SK-N-SH (cell line): ENCODE data around the gene NEK6.

Experiments used
- CHD2 ChIP-seq: fragments of 150-350 bp; IDR thresholded peaks from 2 replicates; pipeline ENCODE4 v1.6.1; 2018; ENCODE audit warnings: low read length; ENCODE audit not compliant: partially characterized antibody
- EP300 ChIP-seq, 2 experiments: IDR thresholded peaks; 2 replicates each; pipeline versions ENCODE4 v1.4.0 to v1.6.1; 2012; ENCODE audit warnings: borderline replicate concordance in 1 of 2, low read depth in 1 of 2, low read length in 1 of 2
- EZH2phosphoT487 ChIP-seq: fragments of 200-600 bp; sonication (generic); IDR thresholded peaks from 2 replicates; pipeline ENCODE4 v1.6.1; 2017; ENCODE audit warnings: low read depth, mixed run types, mild to moderate bottlenecking, antibody characterized with exemption, moderate library complexity, borderline replicate concordance
- GABPA ChIP-seq: IDR thresholded peaks from 2 replicates; pipeline ENCODE4 v1.4.0; 2012; ENCODE audit warnings: low read depth, mild to moderate bottlenecking
- GATA2 ChIP-seq: sonication (generic); formaldehyde crosslinking; IDR thresholded peaks from 2 replicates; pipeline ENCODE4 v1.5.0; 2020; ENCODE audit warnings: mild to moderate bottlenecking, missing genetic modification reagents
- NFIC ChIP-seq: IDR thresholded peaks from 2 replicates; pipeline ENCODE4 v1.4.0; 2012; ENCODE audit warnings: borderline replicate concordance
- POLR2AphosphoS5 ChIP-seq: IDR thresholded peaks from 2 replicates; pipeline ENCODE4 v1.6.1; 2012; ENCODE audit warnings: low read depth, low read length
- YY1 ChIP-seq: IDR thresholded peaks from 2 replicates; pipeline ENCODE4 v1.4.0; 2012; ENCODE audit warnings: low read depth, mild to moderate bottlenecking
- TF ChIP-seq, protein P1 (sequence below): IDR thresholded peaks from 2 replicates; pipeline ENCODE4 v1.4.0; 2012; ENCODE audit warnings: low read depth
- TF ChIP-seq, protein P2 (sequence below): fragments of 200-600 bp; sonication (generic); IDR thresholded peaks from 2 replicates; pipeline ENCODE4 v1.6.1; 2017; ENCODE audit warnings: antibody characterized with exemption, mild to moderate bottlenecking, moderate library complexity
- TF ChIP-seq, protein P3 (sequence below): IDR thresholded peaks from 2 replicates; pipeline ENCODE4 v1.6.1; 2012; ENCODE audit warnings: mild to moderate bottlenecking, low read depth, low read length, moderate library complexity
- TF ChIP-seq, protein P4 (sequence below): IDR thresholded peaks from 2 replicates; pipeline ENCODE4; 2012

DNA sequence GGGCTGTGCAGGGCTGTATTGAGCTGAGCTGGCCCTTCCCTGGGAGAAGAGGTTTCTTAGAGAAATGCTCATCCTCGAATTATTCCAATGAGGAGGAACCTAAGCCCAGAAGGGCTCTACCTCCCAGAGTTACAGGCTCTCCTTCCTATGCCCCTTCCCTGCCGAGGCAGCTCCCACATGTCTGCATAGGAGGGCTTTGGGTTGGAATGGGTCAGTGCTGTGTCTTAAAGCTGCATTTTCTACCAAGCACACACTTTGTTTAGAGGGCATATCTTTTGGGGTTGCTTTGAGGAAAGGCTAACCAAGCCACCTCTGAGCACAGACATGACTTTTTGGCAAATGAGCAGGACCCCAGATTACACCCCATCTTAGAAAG, 9.1 kb downstream of the NEK6 start:
- TF ChIP-seq GABPA (no peak), EP300 (IDR thresholded peaks at IDR 0.05; ENCODE audit: borderline replicate concordance in 1 of 2, low read depth in 1 of 2, low read length in 1 of 2) (no peak), NFIC (no peak), GATA2 (CRISPR knock-in tag) (no peak), EZH2phosphoT487 (no peak), POLR2AphosphoS5 (no peak), CHD2 (no peak), YY1 (no peak)
- TF ChIP-seq, protein P1, sequence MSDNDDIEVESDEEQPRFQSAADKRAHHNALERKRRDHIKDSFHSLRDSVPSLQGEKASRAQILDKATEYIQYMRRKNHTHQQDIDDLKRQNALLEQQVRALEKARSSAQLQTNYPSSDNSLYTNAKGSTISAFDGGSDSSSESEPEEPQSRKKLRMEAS = no peak
- TF ChIP-seq, protein P2, sequence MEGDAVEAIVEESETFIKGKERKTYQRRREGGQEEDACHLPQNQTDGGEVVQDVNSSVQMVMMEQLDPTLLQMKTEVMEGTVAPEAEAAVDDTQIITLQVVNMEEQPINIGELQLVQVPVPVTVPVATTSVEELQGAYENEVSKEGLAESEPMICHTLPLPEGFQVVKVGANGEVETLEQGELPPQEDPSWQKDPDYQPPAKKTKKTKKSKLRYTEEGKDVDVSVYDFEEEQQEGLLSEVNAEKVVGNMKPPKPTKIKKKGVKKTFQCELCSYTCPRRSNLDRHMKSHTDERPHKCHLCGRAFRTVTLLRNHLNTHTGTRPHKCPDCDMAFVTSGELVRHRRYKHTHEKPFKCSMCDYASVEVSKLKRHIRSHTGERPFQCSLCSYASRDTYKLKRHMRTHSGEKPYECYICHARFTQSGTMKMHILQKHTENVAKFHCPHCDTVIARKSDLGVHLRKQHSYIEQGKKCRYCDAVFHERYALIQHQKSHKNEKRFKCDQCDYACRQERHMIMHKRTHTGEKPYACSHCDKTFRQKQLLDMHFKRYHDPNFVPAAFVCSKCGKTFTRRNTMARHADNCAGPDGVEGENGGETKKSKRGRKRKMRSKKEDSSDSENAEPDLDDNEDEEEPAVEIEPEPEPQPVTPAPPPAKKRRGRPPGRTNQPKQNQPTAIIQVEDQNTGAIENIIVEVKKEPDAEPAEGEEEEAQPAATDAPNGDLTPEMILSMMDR = no peak
- TF ChIP-seq, protein P3, sequence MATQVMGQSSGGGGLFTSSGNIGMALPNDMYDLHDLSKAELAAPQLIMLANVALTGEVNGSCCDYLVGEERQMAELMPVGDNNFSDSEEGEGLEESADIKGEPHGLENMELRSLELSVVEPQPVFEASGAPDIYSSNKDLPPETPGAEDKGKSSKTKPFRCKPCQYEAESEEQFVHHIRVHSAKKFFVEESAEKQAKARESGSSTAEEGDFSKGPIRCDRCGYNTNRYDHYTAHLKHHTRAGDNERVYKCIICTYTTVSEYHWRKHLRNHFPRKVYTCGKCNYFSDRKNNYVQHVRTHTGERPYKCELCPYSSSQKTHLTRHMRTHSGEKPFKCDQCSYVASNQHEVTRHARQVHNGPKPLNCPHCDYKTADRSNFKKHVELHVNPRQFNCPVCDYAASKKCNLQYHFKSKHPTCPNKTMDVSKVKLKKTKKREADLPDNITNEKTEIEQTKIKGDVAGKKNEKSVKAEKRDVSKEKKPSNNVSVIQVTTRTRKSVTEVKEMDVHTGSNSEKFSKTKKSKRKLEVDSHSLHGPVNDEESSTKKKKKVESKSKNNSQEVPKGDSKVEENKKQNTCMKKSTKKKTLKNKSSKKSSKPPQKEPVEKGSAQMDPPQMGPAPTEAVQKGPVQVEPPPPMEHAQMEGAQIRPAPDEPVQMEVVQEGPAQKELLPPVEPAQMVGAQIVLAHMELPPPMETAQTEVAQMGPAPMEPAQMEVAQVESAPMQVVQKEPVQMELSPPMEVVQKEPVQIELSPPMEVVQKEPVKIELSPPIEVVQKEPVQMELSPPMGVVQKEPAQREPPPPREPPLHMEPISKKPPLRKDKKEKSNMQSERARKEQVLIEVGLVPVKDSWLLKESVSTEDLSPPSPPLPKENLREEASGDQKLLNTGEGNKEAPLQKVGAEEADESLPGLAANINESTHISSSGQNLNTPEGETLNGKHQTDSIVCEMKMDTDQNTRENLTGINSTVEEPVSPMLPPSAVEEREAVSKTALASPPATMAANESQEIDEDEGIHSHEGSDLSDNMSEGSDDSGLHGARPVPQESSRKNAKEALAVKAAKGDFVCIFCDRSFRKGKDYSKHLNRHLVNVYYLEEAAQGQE = no peak
- TF ChIP-seq, protein P4, sequence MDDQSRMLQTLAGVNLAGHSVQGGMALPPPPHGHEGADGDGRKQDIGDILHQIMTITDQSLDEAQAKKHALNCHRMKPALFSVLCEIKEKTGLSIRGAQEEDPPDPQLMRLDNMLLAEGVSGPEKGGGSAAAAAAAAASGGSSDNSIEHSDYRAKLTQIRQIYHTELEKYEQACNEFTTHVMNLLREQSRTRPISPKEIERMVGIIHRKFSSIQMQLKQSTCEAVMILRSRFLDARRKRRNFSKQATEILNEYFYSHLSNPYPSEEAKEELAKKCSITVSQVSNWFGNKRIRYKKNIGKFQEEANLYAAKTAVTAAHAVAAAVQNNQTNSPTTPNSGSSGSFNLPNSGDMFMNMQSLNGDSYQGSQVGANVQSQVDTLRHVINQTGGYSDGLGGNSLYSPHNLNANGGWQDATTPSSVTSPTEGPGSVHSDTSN = no peak
